SH-SY5Y (cell line): ENCODE data around the gene NOD1.

Source experiments
- GATA2 ChIP-seq: IDR thresholded peaks from 2 replicates; pipeline ENCODE4 v1.6.1; 2011; ENCODE audit warnings: mild to moderate bottlenecking, low read depth, low read length
- GATA3 ChIP-seq: IDR thresholded peaks from 2 replicates; pipeline ENCODE4 v1.6.1; 2011; ENCODE audit warnings: low read depth, mild to moderate bottlenecking, low read length, moderate library complexity

NOD1 gene

DNA sequence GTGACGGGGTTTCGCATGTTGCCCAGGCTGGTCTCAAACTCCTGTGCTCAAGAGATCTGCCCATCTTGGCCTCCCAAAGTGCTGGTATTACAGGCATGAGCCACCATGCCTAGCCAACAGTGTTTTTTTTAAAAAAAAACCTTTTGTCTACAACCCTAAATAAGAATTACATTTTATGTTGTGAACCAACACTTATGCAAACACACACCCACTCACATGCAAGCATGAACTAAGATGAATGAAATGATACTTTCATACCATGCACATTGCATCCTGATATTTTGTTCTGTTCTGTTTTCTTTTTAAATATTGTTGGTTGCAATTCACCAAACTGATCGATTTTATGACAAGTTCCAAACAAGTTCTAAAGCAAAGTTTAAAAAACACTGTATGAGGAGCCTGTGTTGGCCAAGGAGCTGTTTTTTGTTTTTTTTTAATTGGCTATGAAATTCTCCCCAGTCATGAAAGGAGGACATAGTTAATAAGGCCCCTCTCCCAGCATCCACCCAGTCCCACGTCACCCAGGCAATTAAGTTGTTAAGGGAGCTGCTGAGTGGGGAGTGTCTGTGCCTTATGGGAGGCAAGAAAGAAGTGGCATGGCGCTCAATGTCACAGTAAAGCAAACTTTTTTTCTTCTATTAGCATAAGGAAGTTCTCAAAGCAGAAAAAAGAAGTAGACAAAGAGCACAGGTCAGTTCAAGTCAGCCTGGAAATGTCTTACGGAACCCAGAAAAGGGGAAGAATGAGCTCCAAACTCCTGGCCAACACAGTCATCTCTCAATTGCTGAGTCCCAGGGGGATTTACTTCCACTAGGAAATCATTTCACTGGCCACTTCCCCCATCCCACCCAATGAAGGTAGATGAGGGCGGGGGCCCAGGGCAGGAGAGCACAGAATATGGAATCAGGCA is 50.1 kb downstream of the NOD1 start:
- TF ChIP-seq GATA3 (no peak), GATA2 (no peak)

- TF ChIP-seq GATA3 (no peak), GATA2 (no peak)
Observed at GRCh38 chr7:30427296-30428070, 51.1 kb downstream of the NOD1 start.

GRCh38 chr7:30424506-30424905 is 54.1 kb downstream of the NOD1 start:
- TF ChIP-seq GATA3 (no peak), GATA2 (no peak)

GRCh38 chr7:30423788-30424505 is 54.6 kb downstream of the NOD1 start:
- TF ChIP-seq GATA3 = no peak
- TF ChIP-seq GATA2 = no peak

DNA sequence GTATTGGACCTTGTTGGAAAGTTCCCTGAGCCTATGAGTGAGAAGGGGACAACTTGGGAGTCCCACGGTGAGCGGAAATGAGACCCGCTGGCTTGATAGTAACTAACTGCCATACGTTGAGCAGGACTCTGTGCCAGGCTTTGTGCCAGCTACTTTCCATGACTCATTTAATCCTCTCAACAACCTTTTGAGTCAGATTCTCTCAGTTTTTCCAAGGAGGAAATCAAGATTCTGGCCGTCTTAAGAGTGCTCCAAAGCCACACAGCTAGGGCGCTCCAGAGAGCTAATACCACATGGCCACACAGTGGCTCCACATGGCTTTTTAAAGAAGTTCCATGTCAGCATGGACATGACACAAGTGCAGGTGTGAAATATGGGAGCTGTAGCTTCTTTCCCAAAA is 55.7 kb downstream of the NOD1 start:
- TF ChIP-seq GATA2 (no peak), GATA3 (no peak)

DNA sequence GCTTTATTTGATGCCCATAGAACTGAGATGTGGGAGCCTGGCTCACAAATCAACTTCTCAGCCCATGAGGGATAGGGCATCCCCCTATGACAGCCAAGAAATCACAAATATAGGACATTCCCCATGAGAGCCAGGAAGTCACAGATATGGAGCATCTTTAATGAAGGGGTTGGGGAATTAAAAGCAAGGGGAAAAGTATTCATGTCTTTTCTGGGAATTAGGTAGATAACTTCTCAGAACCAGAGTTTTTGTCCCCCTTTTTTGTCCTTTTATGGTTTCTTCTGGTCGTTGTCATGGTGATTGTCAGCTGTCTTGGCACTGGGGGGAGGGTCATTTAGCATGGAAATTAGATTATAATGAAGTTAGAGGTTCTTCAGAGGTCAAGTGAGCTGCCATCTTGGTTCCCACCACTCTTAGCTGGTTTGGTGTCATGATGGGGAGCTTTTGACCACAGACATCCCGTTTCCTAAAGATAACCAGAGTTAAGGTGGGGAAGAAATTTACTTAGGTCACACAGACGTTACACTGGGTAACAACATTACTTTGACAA is 56.9 kb downstream of the NOD1 start:
- TF ChIP-seq GATA2 = no peak
- TF ChIP-seq GATA3 = no peak

GRCh38 chr7:30420662-30421061 is 57.9 kb downstream of the NOD1 start:
- TF ChIP-seq GATA3 = no peak
- TF ChIP-seq GATA2 = no peak

GRCh38 chr7:30413864-30414263 is 64.7 kb downstream of the NOD1 start:
- TF ChIP-seq GATA2 (no peak), GATA3 (no peak)

DNA sequence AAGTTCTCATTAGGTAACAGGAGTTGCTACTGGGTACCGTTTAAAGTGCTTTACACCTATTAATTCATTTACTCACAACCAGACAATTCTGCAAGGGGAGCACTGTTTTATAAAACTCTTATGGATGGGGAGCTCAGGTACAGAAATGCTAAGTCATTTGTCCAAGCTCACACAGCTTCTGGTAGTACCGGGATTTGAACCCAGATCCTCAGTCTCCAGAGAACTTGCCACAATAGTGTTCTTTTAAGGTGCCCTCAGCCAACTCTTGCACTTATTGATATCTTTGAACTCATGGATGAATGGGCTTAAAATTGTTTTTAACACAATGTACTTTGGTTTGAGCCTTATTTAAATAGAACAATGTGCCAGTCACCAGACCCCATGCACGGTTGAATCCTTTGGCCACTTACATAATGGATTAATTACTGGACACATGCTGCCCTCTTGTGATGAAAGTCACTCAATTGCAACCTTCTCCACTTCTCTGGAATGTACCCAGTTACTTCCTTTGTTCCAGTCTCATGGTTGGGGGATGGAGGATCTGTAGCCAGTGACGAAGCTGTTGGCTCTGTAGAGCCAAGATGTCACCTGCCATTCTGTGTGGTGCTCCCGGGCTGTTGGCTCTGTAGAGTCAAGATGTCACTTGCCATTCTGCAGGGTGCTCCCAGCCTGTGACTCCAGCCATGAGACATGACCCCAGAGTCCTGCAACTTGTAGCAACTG is 65.6 kb downstream of the NOD1 start:
- TF ChIP-seq GATA2 (no peak), GATA3 (no peak)

GRCh38 chr7:30411897-30412296 is 66.7 kb downstream of the NOD1 start:
- TF ChIP-seq GATA3 (no peak), GATA2 (no peak)

GRCh38 chr7:30411173-30411572 is 67.4 kb downstream of the NOD1 start:
- TF ChIP-seq GATA3 = no peak
- TF ChIP-seq GATA2 = no peak

DNA sequence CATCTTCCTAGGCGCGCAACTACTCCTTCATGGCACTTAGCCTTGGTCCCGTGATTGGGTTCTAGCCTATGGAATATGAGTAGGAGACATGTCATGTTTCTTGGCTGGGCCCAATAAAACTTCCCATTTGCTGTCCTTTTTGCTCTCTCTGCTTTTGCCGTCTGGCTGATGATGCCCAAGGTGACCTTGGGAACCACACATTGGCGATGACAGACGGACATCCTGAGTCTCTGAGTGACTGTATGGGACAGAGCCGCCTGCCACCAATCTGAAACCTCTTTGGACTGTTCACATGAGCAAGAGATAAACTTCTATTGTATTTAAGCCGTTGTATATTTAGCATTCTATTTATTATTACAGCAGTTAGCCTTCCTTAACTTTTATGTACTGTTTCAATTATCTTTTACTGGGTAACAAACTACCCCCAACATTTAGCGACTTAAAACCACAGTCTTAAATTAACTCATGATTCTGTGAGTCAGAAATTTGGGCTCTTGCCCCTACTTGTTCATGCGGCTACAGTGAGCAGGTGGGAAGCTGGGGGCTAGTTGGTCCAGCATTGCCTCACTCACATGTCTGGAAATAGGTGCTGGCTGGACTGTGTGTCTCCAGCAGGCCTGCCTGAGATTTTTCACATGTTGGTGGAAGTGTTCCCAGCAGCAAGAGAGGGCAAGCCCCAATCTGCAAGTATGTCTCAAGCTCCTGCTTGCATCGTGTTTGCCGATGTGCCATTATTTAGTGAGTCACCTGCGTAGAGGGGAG is 71.7 kb downstream of the NOD1 start:
- no peak for TF ChIP-seq GATA3
- TF ChIP-seq GATA2 = no peak

DNA sequence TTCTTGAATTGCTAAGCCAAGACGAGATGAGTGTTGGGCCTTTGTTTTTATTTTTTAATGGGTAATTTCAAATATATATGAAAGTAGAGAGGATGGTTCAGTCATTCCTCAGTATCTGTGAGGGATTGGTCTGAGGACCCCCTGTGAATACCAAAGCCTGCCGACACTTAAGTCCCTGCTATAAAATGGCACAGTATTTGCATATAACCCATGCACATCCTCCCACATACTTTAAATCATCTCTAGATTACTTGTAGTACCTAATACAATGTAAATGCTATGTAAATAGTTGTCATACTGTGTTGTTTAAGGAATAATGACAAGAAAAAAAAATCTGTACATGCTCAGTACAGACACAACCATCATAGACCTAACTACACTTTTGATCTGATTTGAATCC is 73.4 kb downstream of the NOD1 start:
- no peak for TF ChIP-seq GATA2
- no peak for TF ChIP-seq GATA3

DNA sequence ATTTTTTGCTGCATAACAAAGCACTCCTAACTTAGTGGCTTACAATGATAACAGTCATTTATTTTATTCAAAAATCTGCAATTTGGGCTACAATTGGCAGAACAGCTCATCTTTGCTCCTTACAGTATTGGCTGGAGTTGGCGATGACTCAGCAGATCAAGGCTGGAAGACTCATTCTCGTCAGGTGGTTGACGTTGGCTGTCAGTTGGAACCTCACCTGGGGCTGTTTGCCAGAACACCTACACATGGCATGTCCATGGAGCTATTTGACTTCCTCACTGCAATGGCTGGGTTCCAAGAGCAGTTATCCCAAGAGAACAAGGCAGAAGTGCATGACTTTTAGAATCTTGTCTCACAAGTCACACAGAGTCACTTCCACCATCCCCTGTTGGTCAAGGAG is 75.1 kb downstream of the NOD1 start:
- TF ChIP-seq GATA3 = no peak
- no peak for TF ChIP-seq GATA2
